Limb (tissue), 2 donors: ENCODE measurements around the gene FYN.

Experiments
- DNase-seq, 2 donors: peaks; one replicate each; pipeline ENCODE4 v3.0.0-alpha.2; 2016; ENCODE audit errors: extremely low spot score in 2 of 2

Gene FYN

GRCh38 chr6:111771094-111771432, 102.2 kb downstream of the FYN start:
- no peak for DNase-seq

GRCh38 chr6:111770263-111771093, 102.8 kb downstream of the FYN start:
- no peak for DNase-seq

DNA sequence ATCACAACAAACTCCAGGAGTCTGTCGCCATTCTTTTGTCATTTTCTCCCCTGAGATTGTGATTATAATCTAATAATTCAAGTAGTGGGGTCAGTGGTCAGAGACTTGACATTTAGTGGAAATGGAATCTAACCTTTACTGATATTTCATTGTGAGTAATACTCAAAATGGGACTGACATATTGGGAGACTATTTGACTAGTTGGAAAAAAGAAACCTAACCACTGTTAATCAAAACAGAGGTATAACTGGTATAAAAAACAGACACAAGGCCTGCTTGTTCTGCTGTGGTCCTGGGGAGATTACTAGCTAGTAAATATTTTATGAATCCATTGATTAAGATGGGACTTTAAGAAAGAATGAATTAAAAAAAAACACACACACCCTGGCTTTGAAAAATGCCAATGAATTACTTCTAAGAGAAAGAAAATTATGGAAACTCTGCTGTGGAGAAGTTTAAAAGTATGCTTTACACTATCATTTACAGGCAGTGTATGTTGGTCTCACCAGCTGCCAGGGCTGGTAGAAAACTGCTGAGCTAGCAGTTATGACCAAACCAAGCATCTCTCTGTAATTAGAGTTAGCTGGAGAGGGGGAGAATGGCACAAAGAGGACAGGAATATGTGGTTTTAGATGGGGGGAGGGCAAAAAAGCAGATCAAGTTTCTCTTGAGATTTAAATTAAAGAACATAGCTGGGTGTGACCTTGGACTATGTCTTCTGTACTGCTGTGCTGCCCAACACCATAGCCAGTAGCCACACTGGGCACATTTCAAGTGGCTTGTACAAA, 103.7 kb downstream of the FYN start:
- DNase-seq: no peak

DNA sequence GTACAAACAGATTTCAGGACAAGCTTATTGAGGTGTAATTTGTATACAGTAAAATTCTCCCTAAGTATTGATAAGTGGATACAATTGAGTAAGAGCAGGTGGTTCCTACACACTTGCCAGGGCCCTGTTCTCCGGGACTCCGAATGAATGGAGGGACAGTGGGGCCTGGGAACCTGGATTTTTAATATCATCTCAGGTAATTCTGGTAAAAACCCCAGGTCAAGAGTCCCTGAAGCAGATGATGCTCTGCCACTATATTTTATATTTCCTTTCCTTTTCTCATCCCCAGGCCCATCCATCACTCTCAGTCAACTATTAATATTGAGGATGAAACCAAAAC, 104.9 kb downstream of the FYN start:
- DNase-seq: no peak

- no peak for DNase-seq
Observed at GRCh38 chr6:111767752-111768430, 105.4 kb downstream of the FYN start.

GRCh38 chr6:111766201-111766857, 106.9 kb downstream of the FYN start:
- DNase-seq: no peak

GRCh38 chr6:111765763-111766162, 107.5 kb downstream of the FYN start:
- no peak for DNase-seq

DNA sequence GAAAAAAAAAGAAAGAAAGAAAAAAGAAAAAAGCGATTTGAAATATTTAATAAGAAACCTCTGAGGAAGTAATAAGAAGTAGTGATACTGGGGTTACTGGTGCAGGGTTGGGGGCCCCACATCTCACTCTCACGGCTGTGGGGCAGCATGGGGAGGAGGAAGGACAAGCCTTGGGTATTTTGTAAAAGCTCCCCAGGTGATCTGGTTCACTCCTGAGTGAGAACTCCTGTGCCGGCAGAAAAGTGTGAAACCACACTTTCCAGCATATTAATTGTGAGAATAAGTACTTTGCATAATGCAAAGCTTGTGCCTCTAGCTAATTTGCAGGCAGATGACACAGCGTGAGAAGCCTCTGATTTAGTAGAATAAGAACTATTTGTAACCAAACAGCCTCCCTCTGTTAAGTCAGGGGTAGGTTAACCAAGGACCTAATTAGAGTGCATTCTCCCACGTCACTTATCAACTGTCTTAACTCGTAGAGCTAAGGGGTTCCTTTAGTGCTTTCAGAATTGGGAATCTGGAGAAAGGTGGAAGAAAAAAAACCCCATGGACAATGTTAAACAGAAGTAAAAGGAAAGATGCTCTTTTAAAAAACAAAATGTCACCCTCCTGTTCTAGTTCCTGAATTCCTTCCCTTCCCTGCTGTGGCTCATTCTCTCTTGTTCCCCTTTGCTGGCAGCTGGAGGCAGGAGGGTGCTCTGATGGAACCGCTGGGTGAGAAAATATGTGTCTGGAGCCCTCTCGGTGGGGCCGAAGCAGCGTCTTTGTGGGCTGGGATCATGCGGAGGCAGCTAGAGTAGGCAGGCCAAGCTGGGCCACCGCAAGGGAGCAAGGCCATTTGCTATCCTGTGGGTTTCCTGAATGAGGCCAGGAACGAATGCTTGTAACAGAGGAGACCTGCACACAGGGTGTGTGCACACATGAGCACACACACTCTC, 108.7 kb downstream of the FYN start:
- DNase-seq: no peak

GRCh38 chr6:111763381-111763780, 109.9 kb downstream of the FYN start:
- no peak for DNase-seq

- no peak for DNase-seq
Observed at GRCh38 chr6:111761783-111762312, 111.4 kb downstream of the FYN start.

- DNase-seq: no peak
Observed at GRCh38 chr6:111761212-111761611, 112.0 kb downstream of the FYN start.

DNA sequence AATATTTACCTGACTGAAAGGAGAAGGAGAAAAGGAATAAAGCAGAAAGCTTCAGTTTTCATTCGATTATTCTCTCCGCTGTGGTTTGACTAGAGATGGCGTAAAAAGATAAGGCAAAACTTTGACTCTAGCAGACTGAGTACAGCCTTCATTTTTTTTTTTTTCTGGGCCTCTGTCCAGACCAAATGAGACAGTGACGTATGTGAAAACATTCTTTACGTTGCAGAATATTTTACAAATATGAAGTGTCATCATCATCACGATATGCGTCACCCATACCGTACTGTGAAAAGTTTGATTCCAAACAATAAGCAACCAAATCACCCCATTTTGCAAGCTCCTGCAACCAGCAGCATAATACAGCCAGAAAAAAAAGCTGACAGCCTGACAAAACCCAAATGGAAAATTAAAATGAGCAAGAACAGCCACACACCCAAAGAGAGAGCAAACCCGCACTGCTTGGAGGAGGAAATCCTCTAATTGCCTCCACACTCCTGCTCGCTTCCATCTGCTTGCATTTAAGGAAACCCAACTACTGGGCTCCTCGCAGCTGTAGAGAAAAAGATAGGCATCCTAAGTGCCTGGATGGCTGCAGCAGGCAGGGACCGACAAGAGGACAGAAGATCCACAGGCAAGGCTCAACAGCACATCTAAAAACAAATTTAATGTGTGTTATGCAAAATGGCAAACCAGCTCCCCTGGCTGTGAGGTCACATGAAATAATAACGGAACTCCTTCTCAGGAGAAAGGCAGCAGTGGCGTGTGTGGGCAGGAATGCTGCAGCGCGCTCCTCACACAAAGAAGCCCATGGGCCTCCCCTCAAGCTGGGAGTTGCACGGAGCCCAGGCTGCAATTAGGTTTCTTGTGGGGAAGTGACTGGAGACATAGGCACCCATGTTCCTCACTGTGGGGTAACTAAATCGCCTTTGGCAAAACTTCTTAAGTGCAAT, 113.1 kb downstream of the FYN start:
- DNase-seq: no peak

- DNase-seq: no peak
Observed at GRCh38 chr6:111759331-111759835, 113.9 kb downstream of the FYN start.

DNA sequence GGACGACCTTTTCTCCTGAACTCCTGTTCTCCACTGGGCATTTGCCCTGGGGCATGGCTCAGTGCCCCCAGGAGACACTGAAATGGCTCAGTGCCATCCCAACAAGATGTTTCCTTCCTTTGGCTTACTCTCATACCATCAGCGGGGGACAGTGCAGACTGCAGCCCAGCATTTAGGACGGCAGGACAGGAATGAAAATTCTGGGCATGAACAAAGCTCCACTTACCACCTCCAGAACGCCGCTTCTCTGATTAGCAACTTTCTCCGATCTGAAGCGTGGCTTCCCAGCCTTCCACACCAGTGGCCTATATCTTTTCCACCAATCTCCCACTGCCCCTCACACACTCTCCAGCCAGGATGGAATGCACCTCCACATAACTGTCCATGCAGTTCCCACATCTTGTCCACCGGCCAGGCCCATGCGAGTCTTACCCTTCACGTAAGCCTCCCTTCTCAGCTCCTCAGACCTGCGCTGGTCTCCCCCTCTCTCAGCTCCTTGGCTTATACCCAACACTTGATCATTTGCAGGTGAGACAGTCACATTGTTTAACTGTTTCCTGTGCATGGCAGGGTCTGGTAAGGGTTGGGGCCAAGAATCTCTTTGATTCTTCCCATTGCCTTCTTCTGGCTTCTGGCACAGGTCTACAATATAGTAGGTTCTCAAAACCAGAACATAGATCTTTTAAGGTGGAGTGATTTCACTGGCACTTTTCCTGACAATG, 114.5 kb downstream of the FYN start:
- DNase-seq: no peak

DNA sequence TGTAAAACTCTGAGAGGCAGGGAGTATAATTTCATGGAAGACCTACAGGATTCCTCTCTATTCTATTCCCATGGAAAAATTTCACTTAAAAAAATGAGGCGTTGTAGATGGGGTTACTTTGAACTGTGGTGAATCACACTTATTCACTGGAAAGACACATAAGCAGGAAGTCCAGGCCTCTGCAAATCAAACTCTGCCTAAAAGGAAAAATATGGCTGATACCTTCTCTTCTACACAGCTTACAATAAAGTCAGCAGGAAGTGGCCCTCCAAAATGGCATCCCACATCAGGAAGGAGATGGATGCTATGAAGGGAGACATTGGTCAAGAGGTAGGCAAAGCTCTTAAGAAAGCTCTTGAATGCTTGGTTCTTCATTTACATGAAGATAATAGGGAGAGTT, 115.9 kb downstream of the FYN start:
- DNase-seq: no peak

- DNase-seq: no peak
Observed at GRCh38 chr6:111754423-111754822, 118.8 kb downstream of the FYN start.

DNA sequence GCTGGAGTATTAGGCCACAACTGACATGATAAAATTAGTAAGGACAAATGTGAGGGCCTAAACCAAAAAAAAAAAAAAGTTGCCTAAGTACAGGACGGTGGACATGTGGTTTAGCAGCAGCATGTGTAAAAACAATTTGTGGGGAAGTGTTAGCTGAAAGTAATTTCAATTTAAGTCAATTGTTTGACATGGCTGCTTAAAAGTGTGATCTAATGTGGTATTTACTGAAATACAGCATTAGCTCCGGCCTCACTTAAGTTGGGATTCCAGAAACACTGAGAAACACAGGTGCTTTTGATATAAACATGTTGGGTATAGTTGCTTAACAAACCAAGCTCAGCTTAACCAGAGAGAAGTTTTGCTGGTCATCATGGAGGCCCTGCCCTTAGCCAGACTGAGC, 119.7 kb downstream of the FYN start:
- no peak for DNase-seq

GRCh38 chr6:111752476-111752875, 120.8 kb downstream of the FYN start:
- DNase-seq: no peak
